ENCODE measurements around the gene DLG1.
"Not testable (repeated sequence)": the region's sequence is repeated elsewhere in the genome, so short reads cannot be mapped to it uniquely, and the experiment has no call there.

Gene DLG1

GRCh38 chr3:197241173-197241572 lies 57.2 kb downstream of the DLG1 start:
- DNase-seq = no peak

- DNase-seq = no peak
Observed at GRCh38 chr3:197239857-197240256, 58.6 kb downstream of the DLG1 start.

GRCh38 chr3:197238842-197239241 lies 59.6 kb downstream of the DLG1 start:
- DNase-seq = no peak

GRCh38 chr3:197237897-197238296 lies 60.5 kb downstream of the DLG1 start:
- DNase-seq = no peak

- no peak for DNase-seq
Observed at GRCh38 chr3:197236362-197236761, 62.0 kb downstream of the DLG1 start.

- DNase-seq = no peak
Observed at GRCh38 chr3:197234947-197235914, 63.2 kb downstream of the DLG1 start.

GRCh38 chr3:197231321-197231720 lies 67.1 kb downstream of the DLG1 start:
- no peak for DNase-seq

- no peak for DNase-seq
Observed at GRCh38 chr3:197229836-197230235, 68.6 kb downstream of the DLG1 start.

GRCh38 chr3:197229178-197229577 lies 69.2 kb downstream of the DLG1 start:
- no peak for DNase-seq

- DNase-seq = no peak
Observed at GRCh38 chr3:197227780-197228574, 70.4 kb downstream of the DLG1 start.

- DNase-seq = no peak
Observed at GRCh38 chr3:197226179-197226578, 72.2 kb downstream of the DLG1 start.

- no peak for DNase-seq
Observed at GRCh38 chr3:197225579-197225978, 72.8 kb downstream of the DLG1 start.

- DNase-seq = peak; percentile 53
Observed at GRCh38 chr3:197224034-197224444, 74.4 kb downstream of the DLG1 start.

- no peak for DNase-seq
Observed at GRCh38 chr3:197222937-197223370, 75.5 kb downstream of the DLG1 start.

GRCh38 chr3:197219619-197220018 lies 78.8 kb downstream of the DLG1 start:
- DNase-seq = no peak

GRCh38 chr3:197218210-197218609 lies 80.2 kb downstream of the DLG1 start:
- DNase-seq = no peak

GRCh38 chr3:197216914-197217313 lies 81.5 kb downstream of the DLG1 start:
- DNase-seq = no peak

- peak; percentile 67 for DNase-seq
Observed at GRCh38 chr3:197216169-197216860, 82.1 kb downstream of the DLG1 start.

GRCh38 chr3:197212290-197212689 lies 86.1 kb downstream of the DLG1 start:
- no peak for DNase-seq

GRCh38 chr3:197211698-197212097 lies 86.7 kb downstream of the DLG1 start:
- DNase-seq = not testable (repeated sequence)

- no peak for DNase-seq
Observed at GRCh38 chr3:197209366-197210260, 88.8 kb downstream of the DLG1 start.

- DNase-seq = no peak
Observed at GRCh38 chr3:197206913-197207312, 91.5 kb downstream of the DLG1 start.

Measured in NCI-H446 treated with DMSO at 0.1 percent for 48 hours (cell line).